GM18867 (cell line): ENCODE measurements around the gene CELF2.

Experiments
- ATAC-seq: cut with Tn5 transposase; IDR thresholded peaks from one replicate; pipeline ENCODE4 v1.9.1; 2021; ENCODE audit warnings: mild to moderate bottlenecking, moderate library complexity; ENCODE audit not compliant: unreplicated experiment

The CELF2 gene

GRCh38 chr10:11290156-11290890, 272.7 kb downstream of the CELF2 start:
- ATAC-seq = no peak

- ATAC-seq = no peak
These were observed 275.1 kb downstream of the CELF2 start for GRCh38 chr10:11292576-11293302.

DNA sequence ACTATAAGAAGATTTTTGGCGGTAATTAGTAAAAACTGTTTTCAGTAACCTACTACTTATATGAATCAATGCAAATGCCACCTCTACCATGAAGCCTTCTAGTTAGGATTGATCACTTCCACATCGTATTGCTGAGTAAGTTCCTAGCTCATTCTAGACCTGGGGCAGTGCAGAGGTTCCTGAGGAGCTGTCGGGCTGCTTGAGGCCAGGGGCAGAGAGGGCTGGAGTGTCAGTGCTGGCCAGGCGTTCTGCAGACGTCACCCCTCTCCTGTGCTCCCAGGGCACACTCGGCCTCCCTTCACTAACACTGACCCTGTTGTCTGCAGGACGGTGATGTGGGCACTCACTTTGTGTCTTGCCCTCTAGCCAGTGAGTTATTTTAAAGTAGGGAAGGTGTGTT, 275.7 kb downstream of the CELF2 start:
- ATAC-seq = no peak

DNA sequence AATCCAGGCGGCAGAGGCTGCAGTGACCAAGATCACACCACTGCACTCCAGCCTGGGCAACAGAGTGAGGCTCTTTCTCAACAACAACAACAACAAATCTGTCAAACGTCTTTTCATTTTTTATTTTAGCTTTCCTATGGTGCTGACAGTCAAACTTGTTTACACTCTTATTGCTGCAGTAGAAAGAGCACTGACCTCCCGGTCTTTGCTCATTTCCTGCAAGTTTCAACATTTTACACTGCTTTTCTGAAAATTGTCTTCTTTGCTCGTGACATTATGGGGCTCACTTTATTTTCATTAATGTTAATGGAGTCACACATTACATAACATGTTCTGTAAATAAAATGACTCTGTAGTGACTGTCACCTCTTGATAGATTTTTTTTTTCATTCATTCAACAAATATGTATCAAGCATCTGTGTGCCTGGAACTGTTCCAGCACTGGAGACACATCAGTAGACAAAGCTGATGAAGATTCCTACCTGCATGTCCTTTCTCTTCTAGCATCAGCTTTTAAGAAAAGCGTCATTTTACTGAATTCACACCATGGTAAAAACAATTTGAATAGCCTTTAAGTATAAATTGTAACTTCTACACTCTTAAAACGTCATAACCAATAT, 277.3 kb downstream of the CELF2 start:
- ATAC-seq = no peak

DNA sequence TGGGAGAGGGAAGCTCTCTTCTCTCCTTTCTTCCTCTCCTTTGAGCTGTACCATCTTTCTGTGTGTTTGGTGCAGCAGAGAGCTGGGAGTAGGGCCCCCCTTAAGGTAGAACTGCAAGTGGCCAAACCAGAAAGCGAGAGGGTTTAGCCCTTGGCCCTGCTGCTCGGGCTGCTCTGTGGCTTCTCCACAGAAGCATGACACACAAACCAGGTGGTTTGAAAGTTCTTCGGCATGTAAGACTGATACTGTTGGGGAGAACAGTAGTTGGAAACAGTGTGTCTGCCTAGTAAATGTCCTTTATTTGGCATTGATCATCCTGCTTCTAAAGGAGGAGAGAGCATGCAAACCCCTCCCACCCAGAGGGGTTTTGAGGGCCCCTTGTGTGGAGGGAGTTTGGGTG, 277.8 kb downstream of the CELF2 start:
- ATAC-seq = no peak

DNA sequence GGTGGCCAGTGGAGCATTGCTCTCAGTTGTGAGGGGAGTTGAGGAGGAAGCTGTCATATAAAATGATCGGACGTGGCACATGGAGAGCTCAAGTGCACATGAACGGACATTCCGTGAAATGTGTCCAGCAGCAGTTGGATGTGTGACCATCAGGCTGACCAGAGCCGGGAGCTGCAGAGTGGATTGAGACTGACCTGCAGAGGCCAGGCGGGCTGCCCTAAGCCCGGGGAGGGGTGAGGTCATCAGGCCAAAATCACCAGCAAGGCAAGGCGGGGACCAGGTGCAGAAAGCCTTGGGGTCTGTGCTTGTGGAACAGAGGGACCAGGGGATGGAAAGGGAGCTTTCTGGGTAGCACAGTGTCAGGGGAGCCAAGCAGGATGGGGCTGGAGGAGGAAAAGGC, 279.5 kb downstream of the CELF2 start:
- ATAC-seq = no peak

DNA sequence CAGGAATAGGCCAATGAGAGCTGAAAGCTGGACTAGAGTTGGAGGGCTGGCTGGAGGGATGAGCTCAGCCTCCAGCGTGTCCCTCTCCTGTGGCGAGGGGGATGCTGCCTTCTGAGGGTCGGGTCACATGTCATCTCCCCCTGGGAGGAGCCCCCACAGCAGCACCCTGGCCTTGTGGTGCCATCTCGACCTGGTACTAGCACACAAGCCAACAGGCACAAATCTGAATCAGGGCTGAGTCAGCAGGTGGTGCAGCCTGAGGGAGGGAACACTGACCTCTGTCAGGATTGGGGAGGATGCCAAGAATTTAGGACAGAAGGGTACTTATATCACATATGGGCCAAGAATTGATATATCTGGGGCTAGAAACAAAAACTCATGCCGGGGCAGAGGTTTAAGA, 280.4 kb downstream of the CELF2 start:
- no peak for ATAC-seq

GRCh38 chr10:11299125-11299524, 281.5 kb downstream of the CELF2 start:
- no peak for ATAC-seq

DNA sequence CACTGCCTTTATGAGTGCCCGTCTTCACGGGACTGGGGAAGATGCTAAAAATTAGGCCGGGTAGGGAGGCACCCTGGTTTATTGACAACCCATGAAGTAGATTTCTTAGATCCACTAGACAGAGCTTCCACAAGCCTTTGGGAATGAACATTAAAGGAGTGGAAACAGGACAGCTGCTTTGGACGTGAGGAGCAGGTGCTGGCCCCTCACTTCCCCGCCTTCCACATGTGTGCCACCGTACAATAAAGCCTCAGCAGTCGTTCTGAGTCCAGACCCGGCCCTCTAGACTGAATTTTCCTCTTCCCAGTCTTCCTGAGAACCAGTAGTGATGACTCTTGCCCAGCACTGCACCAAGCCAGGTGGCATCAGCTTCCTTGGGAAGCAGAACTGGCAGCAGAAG, 282.4 kb downstream of the CELF2 start:
- no peak for ATAC-seq

DNA sequence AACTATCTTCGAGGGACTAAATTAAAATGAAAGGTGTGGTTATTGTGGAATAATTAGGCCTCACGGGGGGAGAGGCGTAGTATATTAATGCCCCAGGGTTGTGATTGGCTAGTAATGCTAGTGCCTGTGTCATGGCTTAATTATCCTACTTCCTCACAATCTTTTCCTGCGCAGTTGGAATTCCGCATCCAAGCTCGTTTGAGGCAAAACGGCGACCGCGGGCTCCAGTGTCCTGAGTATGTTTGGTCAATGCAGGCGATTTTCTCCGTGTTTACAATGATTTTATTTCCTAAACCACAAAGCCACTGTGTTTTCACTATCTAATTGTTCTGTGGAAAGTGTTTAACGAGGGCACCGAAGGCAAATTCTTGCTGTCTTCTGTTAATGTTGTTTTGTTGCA, 282.9 kb downstream of the CELF2 start:
- no peak for ATAC-seq

DNA sequence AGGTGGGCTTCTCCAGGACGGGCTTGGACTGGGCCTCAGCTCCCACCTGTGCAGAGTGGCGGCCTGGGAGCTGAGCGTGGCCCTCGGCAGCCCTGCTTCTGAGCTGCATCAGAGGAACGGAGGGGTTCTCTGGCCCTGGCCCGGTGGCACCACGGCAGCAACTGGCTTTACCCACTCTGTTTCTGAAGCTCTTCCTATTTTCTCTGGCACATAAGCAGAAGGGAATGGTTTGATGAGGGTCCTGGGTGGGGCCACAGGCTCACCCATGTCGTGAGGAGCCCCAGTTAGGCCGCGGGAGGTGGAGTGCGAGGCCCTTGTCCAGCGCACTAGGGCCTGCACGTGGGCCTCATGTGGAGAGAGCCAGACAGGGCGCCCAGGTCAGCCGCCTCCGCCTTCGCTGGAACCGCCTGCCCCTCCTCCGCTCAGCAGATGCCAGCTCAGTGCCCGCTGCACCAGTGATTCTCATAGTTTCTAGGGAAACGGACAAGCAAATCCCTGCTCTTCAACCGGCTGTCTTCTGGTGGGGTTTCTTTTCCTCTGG, 284.0 kb downstream of the CELF2 start:
- no peak for ATAC-seq

- ATAC-seq = no peak
These were observed 284.5 kb downstream of the CELF2 start for GRCh38 chr10:11302181-11302580.

- no peak for ATAC-seq
These were observed 285.9 kb downstream of the CELF2 start for GRCh38 chr10:11303361-11304170.

DNA sequence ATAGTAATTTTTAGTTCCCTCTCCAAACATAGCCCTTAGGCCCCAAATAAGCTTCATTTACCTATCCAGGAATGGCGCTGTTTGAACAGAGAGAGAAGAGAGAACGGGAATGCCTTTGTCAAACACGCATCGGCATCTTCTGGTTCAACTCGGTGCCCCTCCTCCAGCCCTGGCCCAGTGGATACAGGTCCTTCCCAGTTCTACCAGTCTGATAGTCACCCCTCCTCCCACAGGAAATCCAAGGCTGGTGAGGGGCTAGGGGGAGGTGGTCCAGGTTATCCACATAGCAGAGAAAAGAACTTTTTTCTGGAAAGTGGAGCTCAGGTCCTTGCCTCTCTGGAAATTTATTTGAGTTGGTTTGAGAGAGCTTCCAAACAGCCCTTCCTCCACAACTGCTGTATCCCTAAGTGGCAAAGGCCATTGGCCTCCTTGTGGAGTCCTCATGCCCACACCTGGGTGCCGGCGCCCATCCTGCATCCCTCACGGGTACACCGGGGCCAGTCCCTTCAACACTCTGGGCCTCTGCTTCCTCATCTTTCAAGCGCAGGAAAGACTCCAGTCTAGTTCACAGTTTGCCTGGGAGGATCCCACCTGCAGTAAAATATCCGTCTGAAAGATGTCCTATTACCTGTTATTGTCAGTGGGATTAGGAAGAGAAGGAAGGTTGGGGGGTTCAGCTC, 287.4 kb downstream of the CELF2 start:
- ATAC-seq = no peak

DNA sequence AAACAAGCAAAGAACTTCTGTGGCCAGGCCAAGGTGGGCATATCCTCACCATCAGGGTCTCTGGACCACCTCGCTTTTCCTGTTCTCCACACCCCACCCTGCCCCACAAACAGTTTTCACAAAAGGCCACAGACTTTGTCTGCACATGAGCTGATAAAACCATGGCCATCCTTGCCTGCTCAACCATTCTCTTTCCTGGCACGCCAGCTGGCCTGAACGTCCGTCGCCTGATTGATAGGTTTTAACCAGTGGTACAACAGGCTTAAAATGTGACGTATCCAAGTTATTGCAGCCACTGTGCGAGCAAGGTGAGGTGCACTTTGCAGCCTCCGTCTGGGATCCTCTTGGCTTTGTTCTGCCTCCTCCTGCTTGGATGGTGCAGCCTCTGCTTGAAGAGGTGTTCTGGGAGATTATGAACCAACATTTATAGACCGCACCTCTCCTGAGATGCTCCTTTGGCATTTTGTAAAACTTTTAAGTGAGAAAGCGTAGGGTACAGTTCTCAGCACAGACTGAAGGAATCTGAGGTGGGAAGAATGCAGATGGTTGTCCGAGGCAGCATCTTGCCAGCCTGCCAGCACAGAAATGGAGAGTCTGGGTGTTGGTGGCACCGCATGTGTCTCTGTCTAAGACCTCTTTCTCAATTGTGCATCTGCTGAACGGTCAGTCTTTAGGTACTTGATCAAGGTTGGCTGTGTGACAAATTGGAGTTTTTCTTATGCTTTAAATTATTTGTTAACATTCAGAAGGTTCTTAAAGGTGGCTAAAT, 288.3 kb downstream of the CELF2 start:
- no peak for ATAC-seq

DNA sequence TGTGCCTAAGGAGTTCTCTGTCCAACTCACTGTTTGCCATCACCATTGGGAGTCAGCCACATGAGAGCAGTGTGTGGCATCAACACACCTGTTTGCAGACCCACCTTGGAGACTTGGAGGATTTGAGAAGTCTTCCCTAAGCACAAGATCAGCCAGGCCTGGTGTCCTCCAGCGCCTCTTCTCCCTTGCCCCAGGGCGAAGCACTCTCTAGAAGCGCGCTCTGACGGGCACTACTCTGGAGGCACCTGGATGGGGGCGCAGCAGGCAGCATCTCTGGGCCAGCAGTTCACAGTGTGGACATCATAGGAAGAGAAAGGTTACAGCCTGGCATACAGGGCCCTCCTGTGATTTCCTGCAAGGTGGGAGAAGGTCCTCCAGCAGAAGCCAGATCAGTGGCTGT, 289.3 kb downstream of the CELF2 start:
- ATAC-seq = no peak

DNA sequence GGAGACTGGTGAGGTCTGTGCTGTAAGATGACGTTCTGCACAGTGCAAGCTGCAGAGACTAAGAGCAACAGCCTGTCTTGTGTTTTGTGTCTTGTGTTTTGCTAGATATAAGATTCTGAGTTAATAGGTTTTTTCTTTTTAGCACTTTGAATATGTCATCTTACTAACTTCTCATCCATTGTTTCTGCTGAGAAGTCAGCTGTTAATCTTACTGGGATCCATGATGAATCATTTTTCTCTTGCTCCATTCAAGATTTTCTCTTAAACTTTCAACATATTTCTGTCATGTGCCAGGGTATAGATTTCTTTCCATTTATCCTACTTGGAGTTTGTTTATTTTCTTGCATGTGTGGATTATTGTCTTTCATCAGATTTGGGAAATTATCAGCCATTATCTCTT, 290.3 kb downstream of the CELF2 start:
- ATAC-seq = no peak

- ATAC-seq = no peak
These were observed 293.4 kb downstream of the CELF2 start for GRCh38 chr10:11311027-11311426.

GRCh38 chr10:11313463-11313862, 295.8 kb downstream of the CELF2 start:
- no peak for ATAC-seq
